ENCODE data around the gene COMMD10. TPM values are rescaled to one million over a fixed set of nuclear protein-coding genes. Genes with fewer than 3 reads are reported as not detected.

Gene COMMD10
- total RNA-seq, 4 donors from 2014 or later: 18.4 to 50.6 (median 22.7) TPM

GRCh38 chr5:116303340-116303739 lies 218.5 kb downstream of the COMMD10 start:
- Histone ChIP-seq H3K4me1 (no peaks in the 10 kb centered on the region), H3K4me3 (no peak overlapping the region), H3K27ac (no peak overlapping the region), H3K27me3 (no peaks in the 10 kb centered on the region), H3K36me3 (peaks cover 68% of the 10 kb centered on the region), H3K9me3 (peaks cover 18% of the 10 kb centered on the region)
- no peak for TF ChIP-seq EP300 (IDR thresholded peaks at IDR 0.05)
- no peak for TF ChIP-seq POLR2A (IDR thresholded peaks at IDR 0.05)
- no peak for TF ChIP-seq POLR2AphosphoS5 (IDR thresholded peaks at IDR 0.05)
- no peak for TF ChIP-seq CTCF (IDR thresholded peaks at IDR 0.05)
- WGBS: 100% methylated on average over 1 of the region's 1 CpG
- DNase-seq (ENCODE audit: low spot score in 2 of 2): no peak

DNA sequence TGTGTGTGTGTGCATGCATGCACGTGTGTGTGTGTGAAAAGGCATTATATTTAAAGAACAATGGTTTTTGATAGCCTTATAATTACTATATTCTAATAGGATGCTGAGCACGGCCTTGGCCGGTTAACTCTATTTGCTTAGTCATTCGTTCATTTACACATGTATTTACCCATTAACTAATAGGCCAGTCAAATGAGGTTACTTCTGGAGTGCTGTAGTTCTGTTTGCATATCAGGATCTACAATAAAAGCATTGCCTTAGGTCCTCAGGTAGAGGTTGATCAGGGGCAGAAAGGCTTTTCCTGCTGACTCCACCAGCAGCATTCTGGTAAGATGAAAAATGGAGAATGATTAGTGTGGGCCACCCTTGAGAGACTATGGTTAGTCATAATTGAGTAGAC lies 219.0 kb downstream of the COMMD10 start:
- H3K9me3 ChIP-seq: peaks cover 19% of the 10 kb centered on the region
- H3K27ac ChIP-seq: no peak overlapping the region
- no peaks in the 10 kb centered on the region for H3K4me1 ChIP-seq
- WGBS: 95% methylated on average over 4 of the region's 4 CpGs
- no peak overlapping the region for H3K4me3 ChIP-seq
- no peaks in the 10 kb centered on the region for H3K27me3 ChIP-seq
- no peak for DNase-seq (ENCODE audit: low spot score in 2 of 2)
- TF ChIP-seq POLR2A (IDR thresholded peaks at IDR 0.05) (no peak), CTCF (IDR thresholded peaks at IDR 0.05) (no peak), POLR2AphosphoS5 (IDR thresholded peaks at IDR 0.05) (no peak), EP300 (IDR thresholded peaks at IDR 0.05) (no peak)
- H3K36me3 ChIP-seq: peaks cover 64% of the 10 kb centered on the region

DNA sequence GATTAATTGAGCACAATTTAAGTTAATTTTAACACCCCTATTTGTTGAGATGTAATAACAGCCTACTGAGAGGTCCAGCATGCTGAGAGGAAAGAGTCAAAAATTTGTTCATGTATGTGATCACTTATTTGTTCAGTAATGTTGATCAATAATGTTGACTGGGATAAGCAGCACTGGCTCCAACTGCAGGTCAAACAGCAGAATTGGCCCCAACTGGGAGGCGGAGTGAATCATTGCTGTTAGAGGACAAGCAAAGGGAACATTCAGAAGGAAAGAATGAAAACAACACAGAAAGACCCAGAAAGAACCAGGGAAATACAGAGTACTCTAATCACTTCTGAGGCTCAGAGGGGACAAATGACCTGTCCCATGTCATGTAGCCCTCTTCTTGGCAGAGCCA lies 221.1 kb downstream of the COMMD10 start:
- 91% methylated on average over 1 of the region's 1 CpG for WGBS
- Histone ChIP-seq H3K9me3 (peaks cover 24% of the 10 kb centered on the region), H3K36me3 (peaks cover 60% of the 10 kb centered on the region)

DNA sequence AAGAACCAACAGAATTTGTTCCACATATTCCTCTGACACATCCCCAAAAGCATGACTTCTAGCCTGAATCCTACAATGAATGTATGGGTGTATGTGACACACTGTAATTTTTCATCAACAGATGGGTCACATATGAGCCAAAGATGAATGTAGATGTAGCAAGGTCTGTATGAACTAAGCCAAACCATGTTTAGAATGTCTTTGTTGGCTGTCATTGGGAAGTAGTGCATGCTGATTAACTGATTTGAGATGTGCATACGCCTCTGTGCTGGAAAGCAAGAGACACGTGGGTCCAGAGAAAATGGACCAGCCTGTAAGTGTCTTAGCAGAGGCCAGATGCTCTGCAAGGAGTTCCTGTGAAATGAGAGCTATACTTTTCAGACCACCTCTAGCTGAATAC lies 222.0 kb downstream of the COMMD10 start:
- Histone ChIP-seq H3K27me3 (no peaks in the 10 kb centered on the region), H3K4me3 (no peak overlapping the region), H3K4me1 (no peaks in the 10 kb centered on the region), H3K27ac (no peak overlapping the region), H3K9me3 (peaks cover 24% of the 10 kb centered on the region), H3K36me3 (peaks cover 57% of the 10 kb centered on the region)
- no peak for DNase-seq (ENCODE audit: low spot score in 2 of 2)
- no peak for TF ChIP-seq POLR2A (IDR thresholded peaks at IDR 0.05)
- no peak for TF ChIP-seq POLR2AphosphoS5 (IDR thresholded peaks at IDR 0.05)
- no peak for TF ChIP-seq CTCF (IDR thresholded peaks at IDR 0.05)
- no peak for TF ChIP-seq EP300 (IDR thresholded peaks at IDR 0.05)
- WGBS: 71% methylated on average over 2 of the region's 2 CpGs

More for the DNA sequence above, 221.1 kb downstream of the COMMD10 start:
- TF ChIP-seq POLR2A (IDR thresholded peaks at IDR 0.05) (no peak), EP300 (IDR thresholded peaks at IDR 0.05) (no peak), CTCF (IDR thresholded peaks at IDR 0.05) (no peak), POLR2AphosphoS5 (IDR thresholded peaks at IDR 0.05) (no peak)
- no peak for DNase-seq (ENCODE audit: low spot score in 2 of 2)
- H3K27me3 ChIP-seq: no peaks in the 10 kb centered on the region
- H3K4me3 ChIP-seq: no peak overlapping the region
- no peak overlapping the region for H3K27ac ChIP-seq
- no peaks in the 10 kb centered on the region for H3K4me1 ChIP-seq

DNA sequence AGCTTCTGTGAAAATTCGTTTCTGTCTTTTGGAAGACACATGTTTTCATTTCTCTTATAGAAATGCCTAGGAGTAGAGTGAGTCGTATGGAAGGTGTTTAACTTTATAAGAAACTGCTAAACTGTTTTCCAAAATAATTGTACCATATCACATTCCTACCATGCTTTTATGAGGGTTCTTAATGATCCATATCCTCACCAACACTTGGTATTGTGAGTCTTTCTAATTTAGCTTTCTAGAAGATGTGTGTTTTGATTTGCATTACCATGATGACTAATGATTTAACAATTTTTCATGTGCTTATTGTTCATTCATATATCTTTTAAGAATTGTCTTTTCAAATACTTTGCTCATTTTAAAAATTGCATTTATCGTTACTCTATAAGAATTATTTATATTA lies 223.6 kb downstream of the COMMD10 start:
- Histone ChIP-seq H3K36me3 (peaks cover 48% of the 10 kb centered on the region), H3K9me3 (peaks cover 24% of the 10 kb centered on the region), H3K4me1 (no peaks in the 10 kb centered on the region), H3K27ac (no peak overlapping the region), H3K4me3 (no peak overlapping the region), H3K27me3 (no peaks in the 10 kb centered on the region)
- no peak for DNase-seq (ENCODE audit: low spot score in 2 of 2)
- 90% methylated on average over 3 of the region's 3 CpGs for WGBS
- TF ChIP-seq POLR2AphosphoS5 (IDR thresholded peaks at IDR 0.05) (no peak), EP300 (IDR thresholded peaks at IDR 0.05) (no peak), CTCF (IDR thresholded peaks at IDR 0.05) (no peak), POLR2A (IDR thresholded peaks at IDR 0.05) (no peak)
